ENCODE data around the gene MSRB1.
A peak's percentile ranks its signal among the peaks of the same experiment; 100 is the strongest.

- no peak for TF ChIP-seq BHLHE40 (IDR thresholded peaks at IDR 0.05; ENCODE audit: borderline replicate concordance)
- no peak for TF ChIP-seq FOXA1 (IDR thresholded peaks at IDR 0.05)
- TF ChIP-seq ELF4 (IDR thresholded peaks at IDR 0.05), result peak; percentile 32; the same call in 1 of the 2 replicates
- TF ChIP-seq SUZ12 (IDR thresholded peaks at IDR 0.05), result no peak
- TF ChIP-seq HDGF (IDR thresholded peaks at IDR 0.05; ENCODE audit: borderline replicate concordance), result no peak
- TF ChIP-seq ZNF384 (IDR thresholded peaks at IDR 0.05), result no peak
- TF ChIP-seq FOXM1 (IDR thresholded peaks at IDR 0.05; ENCODE audit: borderline replicate concordance), result no peak
- no peak for TF ChIP-seq NFRKB (IDR thresholded peaks at IDR 0.05)
- TF ChIP-seq L3MBTL2 (conservative IDR thresholded peaks at IDR 0.05), result no peak
- no peak for TF ChIP-seq ARNT (IDR thresholded peaks at IDR 0.05)
- no peak for TF ChIP-seq SP1 (IDR thresholded peaks at IDR 0.05)
- no peak for TF ChIP-seq PKNOX1 (IDR thresholded peaks at IDR 0.05)
- no peak for TF ChIP-seq LEF1 (IDR thresholded peaks at IDR 0.05; ENCODE audit: borderline replicate concordance)
Measured at GRCh38 chr16:1961651-1962067, 18.7 kb upstream of the MSRB1 start.

Data from HEK293T (cell line).